Measurements from ENCODE around the gene VCPKMT. TPM values are rescaled to one million over a fixed set of nuclear protein-coding genes. Genes with fewer than 3 reads are reported as not detected.
A peak's percentile ranks its signal among the peaks of the same experiment; 100 is the strongest.

The VCPKMT gene
- total RNA-seq, 1 experiment from 2014 or later, result 12.0 TPM

DNA sequence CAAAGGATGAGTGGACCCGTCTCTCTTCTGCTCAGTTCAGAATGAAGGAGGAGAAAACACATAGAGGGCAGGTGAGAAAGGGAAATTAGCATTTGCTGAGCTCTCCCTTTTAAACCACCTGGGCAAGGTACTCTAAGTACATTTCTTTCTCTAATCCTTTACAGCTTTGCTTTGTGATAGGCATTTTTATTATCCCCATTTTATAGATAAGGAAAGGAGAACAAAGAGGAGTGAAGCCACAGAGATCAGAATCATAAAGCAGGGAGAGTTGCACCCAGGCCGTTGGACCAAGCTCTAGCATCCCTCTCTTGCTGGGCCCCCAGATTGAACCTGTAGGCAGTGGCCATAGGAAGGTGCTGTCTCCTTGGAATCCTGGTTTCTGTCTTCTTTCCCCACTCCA is 47.0 kb downstream of the VCPKMT start:
- H3K4me1 ChIP-seq (replicated peaks), result peaks cover 15% of the 10 kb centered on the region

DNA sequence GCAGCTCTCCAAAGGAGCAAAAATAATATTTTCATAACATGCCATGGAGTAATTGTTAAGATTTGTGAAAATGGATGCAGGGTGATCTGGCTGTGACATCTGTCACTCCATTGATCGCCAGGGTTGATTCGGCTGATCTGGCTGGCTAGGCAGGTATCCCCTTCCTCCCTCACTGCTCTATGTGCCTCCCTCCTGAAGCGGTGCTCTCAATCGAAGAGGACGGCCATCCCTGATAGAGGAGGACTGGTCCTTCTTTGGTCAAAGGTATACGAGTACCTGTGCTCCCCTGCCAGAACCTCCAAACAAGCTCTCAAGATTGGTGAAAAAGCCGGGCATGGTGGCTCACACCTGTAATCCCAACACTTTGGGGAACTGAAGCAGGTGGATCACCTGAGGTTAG is 47.9 kb downstream of the VCPKMT start:
- Histone ChIP-seq H3K36me3 (no peaks in the 10 kb centered on the region), H3K4me1 (replicated peaks) (peaks cover 15% of the 10 kb centered on the region), H3K9me3 (replicated peaks) (no peaks in the 10 kb centered on the region), H3K27ac (no peak overlapping the region), H3K4me3 (no peak overlapping the region), H3K27me3 (replicated peaks) (no peaks in the 10 kb centered on the region)
- DNase-seq (ENCODE audit: low read depth in 1 of 2, low spot score in 2 of 2), result no peak

More for the DNA sequence above, 47.0 kb downstream of the VCPKMT start:
- H3K4me3 ChIP-seq, result no peak overlapping the region
- no peaks in the 10 kb centered on the region for H3K27me3 ChIP-seq (replicated peaks)
- DNase-seq (ENCODE audit: low read depth in 1 of 2, low spot score in 2 of 2), result no peak
- no peaks in the 10 kb centered on the region for H3K36me3 ChIP-seq
- no peak overlapping the region for H3K27ac ChIP-seq
- no peaks in the 10 kb centered on the region for H3K9me3 ChIP-seq (replicated peaks)

DNA sequence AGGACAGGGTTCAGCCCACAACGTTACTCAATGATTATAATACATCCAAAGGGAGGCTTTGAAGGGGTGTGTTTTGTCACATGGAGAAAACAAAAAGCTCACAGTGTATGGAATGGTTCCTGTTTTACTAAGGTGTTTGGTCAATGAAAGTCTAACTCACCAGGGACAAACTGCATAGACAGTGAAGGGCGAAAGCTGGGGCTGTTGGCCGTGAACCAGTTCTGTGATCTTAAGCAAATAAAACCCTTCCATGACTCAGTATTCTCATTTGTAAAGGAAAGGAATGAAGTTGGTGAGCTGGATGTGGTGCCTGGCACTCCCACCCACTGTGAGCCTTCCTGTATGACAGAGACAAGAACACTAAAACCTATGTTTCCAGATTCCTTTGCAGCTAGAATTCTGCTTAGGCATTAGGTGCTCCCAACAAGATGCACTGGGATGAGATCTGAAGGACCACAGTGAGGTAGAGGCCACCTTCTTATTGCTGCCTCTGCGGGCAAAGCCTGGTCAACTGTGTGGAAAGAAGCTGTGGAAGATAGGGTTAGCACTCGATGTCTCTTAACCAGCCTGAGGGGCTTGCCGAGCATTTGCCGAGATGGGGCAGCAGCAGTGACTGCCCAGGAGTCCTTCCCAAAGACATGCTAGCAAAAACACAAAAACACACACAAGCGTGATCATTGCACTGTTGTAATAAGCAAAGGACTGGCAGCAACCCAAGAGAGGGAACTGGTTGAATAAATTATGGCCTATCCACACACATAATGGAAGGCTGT is 48.5 kb downstream of the VCPKMT start:
- peak; percentile 59 to 73 for DNase-seq (ENCODE audit: low read depth in 1 of 2, low spot score in 2 of 2)
- Histone ChIP-seq H3K36me3 (no peaks in the 10 kb centered on the region), H3K9me3 (replicated peaks) (no peaks in the 10 kb centered on the region), H3K4me3 (no peak overlapping the region), H3K27me3 (replicated peaks) (no peaks in the 10 kb centered on the region), H3K4me1 (replicated peaks) (peaks cover 21% of the 10 kb centered on the region), H3K27ac (0 out of 2 replicates have a peak overlapping the region, but pooled peaks have one; percentile 4)

DNA sequence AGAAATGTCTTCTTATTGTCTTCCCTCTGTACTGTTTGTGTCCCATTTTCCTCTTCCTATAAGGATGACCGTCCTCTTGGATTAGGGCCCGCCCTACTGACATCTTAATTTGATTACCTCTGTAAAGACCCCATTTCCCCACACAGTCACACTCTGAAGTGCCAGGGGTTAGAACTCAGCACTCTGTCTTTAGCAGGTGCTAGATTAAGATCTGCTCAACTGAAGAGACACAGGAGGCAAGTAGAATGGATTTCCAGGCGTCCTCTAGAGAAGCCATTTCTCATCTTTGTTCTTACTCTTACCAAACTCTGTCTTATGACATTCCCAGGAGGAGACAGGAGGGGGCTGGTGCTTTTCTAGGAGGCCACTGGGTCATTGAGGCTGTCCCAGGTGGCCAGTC is 50.8 kb downstream of the VCPKMT start:
- H3K4me3 ChIP-seq, result no peak overlapping the region
- H3K4me1 ChIP-seq (replicated peaks), result peaks cover 44% of the 10 kb centered on the region
- H3K9me3 ChIP-seq (replicated peaks), result no peaks in the 10 kb centered on the region
- H3K27ac ChIP-seq, result no peak overlapping the region
- H3K27me3 ChIP-seq (replicated peaks), result no peaks in the 10 kb centered on the region
- DNase-seq (ENCODE audit: low read depth in 1 of 2, low spot score in 2 of 2), result no peak
- H3K36me3 ChIP-seq, result no peaks in the 10 kb centered on the region

DNA sequence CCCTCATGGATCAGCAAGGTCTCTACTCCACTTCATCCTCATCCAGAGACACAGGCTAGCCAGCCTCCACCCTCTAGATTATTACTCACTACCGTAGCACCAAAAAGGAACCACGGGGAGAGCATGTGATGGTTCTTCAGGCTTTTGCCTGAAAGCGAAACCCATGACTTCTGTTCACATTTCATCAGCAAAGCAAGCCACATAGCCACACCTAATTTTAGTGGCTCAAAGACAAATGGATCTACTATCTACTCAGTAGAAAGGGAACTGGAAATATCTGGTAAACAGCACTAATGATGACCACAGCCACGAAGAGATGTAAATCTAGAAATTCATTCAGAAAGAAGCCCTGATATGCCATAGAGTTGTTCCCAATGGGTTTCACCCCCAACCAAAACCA is 51.4 kb downstream of the VCPKMT start:
- no peaks in the 10 kb centered on the region for H3K9me3 ChIP-seq (replicated peaks)
- no peak for DNase-seq (ENCODE audit: low read depth in 1 of 2, low spot score in 2 of 2)
- peaks cover 50% of the 10 kb centered on the region for H3K4me1 ChIP-seq (replicated peaks)
- no peaks in the 10 kb centered on the region for H3K36me3 ChIP-seq
- H3K27ac ChIP-seq, result no peak overlapping the region
- no peak overlapping the region for H3K4me3 ChIP-seq
- no peaks in the 10 kb centered on the region for H3K27me3 ChIP-seq (replicated peaks)

DNA sequence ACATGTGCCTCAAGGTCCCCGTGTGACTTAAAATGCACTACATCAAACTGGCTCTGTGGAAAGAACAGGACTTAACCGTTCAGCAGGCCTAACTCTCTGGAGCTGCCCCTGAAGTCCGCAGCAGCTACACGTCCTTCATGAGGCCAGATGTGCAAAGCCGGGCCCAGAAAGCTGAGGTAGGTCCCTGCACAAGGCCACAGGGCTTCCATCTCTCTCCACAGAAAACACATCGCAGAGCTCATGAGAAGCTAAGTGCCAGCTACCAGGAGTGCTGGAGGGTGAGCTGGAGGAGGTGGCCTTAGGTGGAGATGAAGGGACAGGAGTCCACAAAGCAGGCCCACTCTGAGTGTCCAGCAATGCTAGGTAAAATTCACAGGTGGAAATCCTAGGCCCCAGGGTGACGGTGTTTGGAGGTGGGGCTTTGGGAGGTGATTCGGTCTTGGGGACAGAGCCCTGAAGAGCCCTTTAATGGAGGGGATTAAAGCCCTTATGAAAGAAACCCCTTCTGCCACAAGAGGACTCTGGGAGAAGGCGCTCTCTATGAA is 52.4 kb downstream of the VCPKMT start:
- no peak overlapping the region for H3K4me3 ChIP-seq
- H3K36me3 ChIP-seq, result no peaks in the 10 kb centered on the region
- no peak overlapping the region for H3K27ac ChIP-seq
- no peaks in the 10 kb centered on the region for H3K9me3 ChIP-seq (replicated peaks)
- peaks cover 55% of the 10 kb centered on the region for H3K4me1 ChIP-seq (replicated peaks)
- DNase-seq (ENCODE audit: low read depth in 1 of 2, low spot score in 2 of 2), result no peak
- no peaks in the 10 kb centered on the region for H3K27me3 ChIP-seq (replicated peaks)

DNA sequence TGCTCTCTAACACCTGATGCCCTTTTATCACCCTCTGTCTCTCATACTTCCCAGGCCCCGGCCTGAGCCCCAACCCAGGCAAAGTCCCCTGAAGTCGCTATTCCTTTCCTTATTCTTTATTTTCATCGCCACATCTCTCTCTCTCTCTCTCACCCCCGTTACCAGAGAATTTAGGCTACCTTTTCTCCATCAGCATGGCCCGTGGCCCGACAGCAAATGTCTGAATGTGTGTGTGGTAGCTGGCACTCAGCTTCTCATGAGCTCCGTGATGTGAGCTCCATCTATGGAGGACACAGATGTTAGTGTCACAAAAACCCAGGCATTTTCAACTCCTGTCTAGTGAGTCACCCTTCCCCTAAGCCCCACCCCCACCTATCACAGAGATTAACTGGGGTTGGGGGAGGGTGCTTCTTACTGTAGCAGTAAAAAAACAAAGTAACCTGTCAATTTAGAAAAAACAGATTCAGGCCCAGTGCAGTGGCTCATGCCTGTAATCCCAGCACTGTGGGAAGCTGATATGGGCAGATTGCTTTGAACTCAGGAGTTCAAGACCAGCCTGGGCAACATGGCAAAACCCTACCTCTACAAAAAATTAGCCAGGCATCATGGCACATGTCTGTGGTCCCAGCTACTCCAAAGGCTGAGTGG is 53.8 kb downstream of the VCPKMT start:
- Histone ChIP-seq H3K36me3 (no peaks in the 10 kb centered on the region), H3K4me1 (replicated peaks) (peaks cover 47% of the 10 kb centered on the region), H3K27ac (peak overlapping the region; percentile 96), H3K27me3 (replicated peaks) (no peaks in the 10 kb centered on the region), H3K4me3 (no peak overlapping the region), H3K9me3 (replicated peaks) (no peaks in the 10 kb centered on the region)
- DNase-seq (ENCODE audit: low read depth in 1 of 2, low spot score in 2 of 2), result peak; percentile 79 to 83

DNA sequence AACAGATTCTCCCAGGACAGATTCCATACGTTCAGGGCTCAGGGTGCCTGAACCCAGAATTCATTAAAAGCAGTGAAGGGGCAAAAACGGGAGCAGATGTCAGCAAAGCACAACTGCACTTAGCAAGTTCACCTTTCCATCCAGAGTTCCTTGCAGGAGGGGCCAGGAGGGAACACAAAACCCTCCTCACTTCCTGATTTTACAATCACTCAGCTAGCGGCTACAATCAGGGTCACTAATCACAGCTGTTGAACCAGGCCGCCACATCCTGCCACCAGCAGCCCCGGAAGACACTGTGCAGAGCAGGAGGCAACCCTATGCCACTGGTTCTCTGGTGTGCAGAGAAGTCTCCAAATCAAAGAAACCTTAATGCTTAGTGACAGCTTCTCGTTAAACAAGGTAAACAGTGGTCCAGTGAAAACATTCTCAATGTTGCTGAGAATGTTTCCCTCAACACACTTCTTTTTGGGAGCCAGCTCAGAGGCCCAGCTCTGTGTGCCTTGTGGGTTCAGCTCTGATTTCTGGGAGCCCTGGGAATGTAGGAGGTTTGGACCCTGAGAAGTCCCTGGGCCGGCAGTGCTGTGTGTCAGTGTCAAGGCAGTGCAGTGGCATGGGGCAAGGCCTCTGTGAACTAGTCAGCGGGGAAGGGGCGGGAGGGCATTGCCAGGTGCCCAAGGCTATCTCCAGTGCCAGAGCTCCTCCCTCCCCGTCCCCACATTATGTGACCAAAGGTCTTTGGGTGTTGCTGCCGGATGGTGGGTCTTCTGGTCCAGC is 54.5 kb downstream of the VCPKMT start:
- DNase-seq (ENCODE audit: low read depth in 1 of 2, low spot score in 2 of 2), result peak; percentile 60 to 66
- Histone ChIP-seq H3K27me3 (replicated peaks) (no peaks in the 10 kb centered on the region), H3K27ac (peak overlapping the region; percentile 96), H3K4me1 (replicated peaks) (peaks cover 40% of the 10 kb centered on the region), H3K4me3 (no peak overlapping the region), H3K9me3 (replicated peaks) (no peaks in the 10 kb centered on the region), H3K36me3 (no peaks in the 10 kb centered on the region)

DNA sequence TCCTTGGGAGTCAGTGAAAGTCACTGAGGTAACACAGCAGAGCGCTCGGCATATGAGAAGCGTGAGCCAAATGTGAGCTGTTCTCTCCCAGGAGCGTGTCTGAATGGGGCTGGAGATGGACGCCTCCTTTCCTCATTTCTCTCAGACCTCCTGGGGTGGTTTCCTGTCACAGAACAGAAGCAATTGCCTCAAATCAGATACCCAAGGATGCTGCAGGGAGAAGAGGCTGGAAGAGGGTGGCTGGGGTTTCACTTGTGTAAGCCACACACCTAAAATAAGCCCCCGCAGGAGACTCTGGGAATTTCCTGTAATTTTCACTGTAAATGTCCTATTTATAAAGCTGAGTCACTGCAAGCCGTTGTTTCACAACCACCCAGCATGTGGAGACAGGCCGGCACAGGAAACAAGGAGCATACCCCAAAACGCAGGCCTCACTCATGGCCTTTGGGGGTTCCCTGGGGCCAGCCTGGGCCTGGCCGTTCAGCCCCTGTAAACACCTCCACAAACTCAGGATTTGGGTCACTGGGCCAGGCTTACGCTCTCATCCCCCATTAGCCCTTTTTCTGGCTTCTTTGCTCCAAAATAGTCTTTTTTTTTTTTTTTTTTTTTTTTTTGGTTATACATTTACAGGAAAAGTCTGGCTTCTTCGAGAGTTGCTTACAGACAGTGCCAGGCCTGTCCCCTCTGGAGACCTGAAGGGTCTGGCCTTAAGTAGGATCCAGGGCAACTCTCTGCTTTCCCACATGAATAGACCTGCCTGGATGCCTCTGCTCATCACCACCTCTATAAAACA is 55.3 kb downstream of the VCPKMT start:
- Histone ChIP-seq H3K27me3 (replicated peaks) (no peaks in the 10 kb centered on the region), H3K36me3 (no peaks in the 10 kb centered on the region), H3K9me3 (replicated peaks) (no peaks in the 10 kb centered on the region), H3K4me1 (replicated peaks) (peaks cover 40% of the 10 kb centered on the region), H3K4me3 (no peak overlapping the region), H3K27ac (peak overlapping the region; percentile 96)
- peak; percentile 86 to 89 for DNase-seq (ENCODE audit: low read depth in 1 of 2, low spot score in 2 of 2)

DNA sequence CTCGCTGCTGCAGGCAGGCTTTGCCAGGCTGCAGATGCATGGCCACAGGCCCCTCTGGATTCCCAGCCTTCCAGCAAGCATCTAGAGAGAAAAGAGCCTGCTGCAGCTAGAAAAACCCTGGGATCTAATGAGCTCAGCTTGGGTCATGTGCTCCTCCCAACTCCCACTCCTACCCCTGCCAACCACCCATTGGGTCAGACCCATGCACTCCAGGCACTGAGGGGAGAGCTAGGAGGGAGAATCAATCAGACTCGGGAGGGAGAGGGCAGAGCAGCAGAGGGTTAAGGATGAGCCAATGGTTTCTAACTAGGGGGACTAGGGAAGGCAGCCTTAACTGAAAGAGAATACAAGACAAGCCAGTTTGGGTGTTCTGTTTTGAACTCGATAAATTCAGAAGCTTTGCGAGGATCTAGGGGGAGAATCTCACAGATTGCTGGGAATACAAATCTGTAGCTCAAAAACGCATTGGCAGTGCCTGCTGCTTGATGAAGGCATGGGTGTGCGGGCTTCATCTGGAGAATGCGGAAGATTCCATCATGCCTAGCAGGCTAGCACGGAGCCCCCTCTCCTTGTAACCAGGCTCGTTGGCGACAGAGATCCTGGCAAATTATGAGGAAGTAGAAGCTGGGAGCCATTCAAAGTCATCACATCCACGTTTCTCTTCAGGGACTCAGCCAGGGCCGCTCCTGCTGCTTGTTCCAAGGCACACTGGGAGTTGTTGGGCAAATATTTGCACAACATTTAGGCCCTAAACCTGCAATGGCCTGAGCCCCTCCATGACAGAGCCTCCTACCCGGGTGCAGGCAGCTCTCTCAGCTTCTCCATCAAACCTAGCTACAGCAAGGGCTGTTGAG is 56.4 kb downstream of the VCPKMT start:
- Histone ChIP-seq H3K9me3 (replicated peaks) (no peaks in the 10 kb centered on the region), H3K36me3 (no peaks in the 10 kb centered on the region), H3K4me1 (replicated peaks) (peaks cover 40% of the 10 kb centered on the region), H3K27me3 (replicated peaks) (no peaks in the 10 kb centered on the region), H3K27ac (peak overlapping the region; percentile 96), H3K4me3 (no peak overlapping the region)
- DNase-seq (ENCODE audit: low read depth in 1 of 2, low spot score in 2 of 2), result no peak
